ENCODE measurements around the gene KRT2.

KRT2 gene

GRCh38 chr12:52662918-52663229 lies 10.9 kb upstream of the KRT2 start:
- no peaks in the 10 kb centered on the region for H3K4me1 ChIP-seq (ENCODE audit: control insufficient read depth, insufficient read depth, low read length)
- no peaks in the 10 kb centered on the region for H3K9me3 ChIP-seq (ENCODE audit: control insufficient read depth, insufficient read depth, low read depth, low read length)
- H3K4me3 ChIP-seq (ENCODE audit: low read depth, low read length) = no peak overlapping the region
- ChIA-PET CTCF (interaction anchor here (0.7 to 1.5 kb wide), 2 partner anchors 83 to 217 kb away, joined by 7 read pairs; no protein-coding TSS in a partner anchor), POLR2A (no interaction called here)
- no peak overlapping the region for H3K27ac ChIP-seq (ENCODE audit: extremely low read depth, low read depth, low read length)
- H3K36me3 ChIP-seq (ENCODE audit: control insufficient read depth in 2 of 2, insufficient read depth in 1 of 2, low read length in 2 of 2) = no peaks in the 10 kb centered on the region
- TF ChIP-seq ZNF670 (tag by site-specific recombination; IDR thresholded peaks at IDR 0.05; ENCODE audit: low read depth) (no peak), ZNF654 (tag by site-specific recombination; IDR thresholded peaks at IDR 0.05; ENCODE audit: low read depth) (no peak), PRDM1 (tag by site-specific recombination; IDR thresholded peaks at IDR 0.05) (no peak), GLIS2 (tag by site-specific recombination; IDR thresholded peaks at IDR 0.05) (no peak), ZNF600 (tag by site-specific recombination; IDR thresholded peaks at IDR 0.05) (no peak), ZNF223 (tag by site-specific recombination; IDR thresholded peaks at IDR 0.05) (no peak), PRDM10 (tag by site-specific recombination; IDR thresholded peaks at IDR 0.05) (no peak)
- TF ChIP-seq, protein P1, sequence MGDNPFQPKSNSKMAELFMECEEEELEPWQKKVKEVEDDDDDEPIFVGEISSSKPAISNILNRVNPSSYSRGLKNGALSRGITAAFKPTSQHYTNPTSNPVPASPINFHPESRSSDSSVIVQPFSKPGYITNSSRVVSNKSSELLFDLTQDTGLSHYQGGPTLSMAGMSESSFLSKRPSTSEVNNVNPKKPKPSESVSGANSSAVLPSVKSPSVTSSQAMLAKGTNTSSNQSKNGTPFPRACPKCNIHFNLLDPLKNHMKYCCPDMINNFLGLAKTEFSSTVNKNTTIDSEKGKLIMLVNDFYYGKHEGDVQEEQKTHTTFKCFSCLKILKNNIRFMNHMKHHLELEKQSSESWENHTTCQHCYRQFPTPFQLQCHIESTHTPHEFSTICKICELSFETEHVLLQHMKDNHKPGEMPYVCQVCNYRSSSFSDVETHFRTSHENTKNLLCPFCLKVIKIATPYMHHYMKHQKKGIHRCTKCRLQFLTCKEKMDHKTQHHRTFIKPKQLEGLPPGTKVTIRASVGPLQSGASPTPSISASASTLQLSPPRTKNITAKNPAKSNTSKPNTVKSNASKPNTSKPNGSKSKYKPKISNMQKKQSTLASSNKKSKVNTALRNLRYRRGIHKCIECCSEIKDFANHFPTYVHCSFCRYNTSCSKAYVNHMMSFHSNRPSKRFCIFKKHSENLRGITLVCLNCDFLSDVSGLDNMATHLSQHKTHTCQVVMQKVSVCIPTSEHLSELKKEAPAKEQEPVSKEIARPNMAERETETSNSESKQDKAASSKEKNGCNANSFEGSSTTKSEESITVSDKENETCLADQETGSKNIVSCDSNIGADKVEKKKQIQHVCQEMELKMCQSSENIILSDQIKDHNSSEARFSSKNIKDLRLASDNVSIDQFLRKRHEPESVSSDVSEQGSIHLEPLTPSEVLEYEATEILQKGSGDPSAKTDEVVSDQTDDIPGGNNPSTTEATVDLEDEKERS (tag by site-specific recombination; IDR thresholded peaks at IDR 0.05) = no peak

GRCh38 chr12:52662093-52662917 lies 10.3 kb upstream of the KRT2 start:
- Histone ChIP-seq H3K4me1 (ENCODE audit: control insufficient read depth, insufficient read depth, low read length) (no peaks in the 10 kb centered on the region), H3K4me3 (ENCODE audit: low read depth, low read length) (no peak overlapping the region), H3K27ac (ENCODE audit: extremely low read depth, low read depth, low read length) (no peak overlapping the region), H3K9me3 (ENCODE audit: control insufficient read depth, insufficient read depth, low read depth, low read length) (no peaks in the 10 kb centered on the region), H3K36me3 (ENCODE audit: control insufficient read depth in 2 of 2, insufficient read depth in 1 of 2, low read length in 2 of 2) (no peaks in the 10 kb centered on the region)
- ChIA-PET POLR2A (no interaction called here), CTCF (interaction anchor here (0.7 to 1.5 kb wide), 2 partner anchors 82 to 217 kb away, joined by 7 read pairs; no protein-coding TSS in a partner anchor)
- no peak for TF ChIP-seq ZBTB7A (tag by site-specific recombination; IDR thresholded peaks at IDR 0.05; ENCODE audit: low read depth)
- no peak for TF ChIP-seq ZEB2 (tag by site-specific recombination; IDR thresholded peaks at IDR 0.05)
- no peak for TF ChIP-seq ZNF664 (tag by site-specific recombination; IDR thresholded peaks at IDR 0.05)
- no peak for TF ChIP-seq ZNF174 (tag by site-specific recombination; IDR thresholded peaks at IDR 0.05)
- TF ChIP-seq PRDM10 (tag by site-specific recombination; IDR thresholded peaks at IDR 0.05) = no peak
- TF ChIP-seq ZBTB17 (tag by site-specific recombination; IDR thresholded peaks at IDR 0.05) = no peak
- TF ChIP-seq ZBTB6 (tag by site-specific recombination; IDR thresholded peaks at IDR 0.05) = no peak
- TF ChIP-seq ZNF792 (tag by site-specific recombination; IDR thresholded peaks at IDR 0.05) = no peak
- TF ChIP-seq, protein P2, sequence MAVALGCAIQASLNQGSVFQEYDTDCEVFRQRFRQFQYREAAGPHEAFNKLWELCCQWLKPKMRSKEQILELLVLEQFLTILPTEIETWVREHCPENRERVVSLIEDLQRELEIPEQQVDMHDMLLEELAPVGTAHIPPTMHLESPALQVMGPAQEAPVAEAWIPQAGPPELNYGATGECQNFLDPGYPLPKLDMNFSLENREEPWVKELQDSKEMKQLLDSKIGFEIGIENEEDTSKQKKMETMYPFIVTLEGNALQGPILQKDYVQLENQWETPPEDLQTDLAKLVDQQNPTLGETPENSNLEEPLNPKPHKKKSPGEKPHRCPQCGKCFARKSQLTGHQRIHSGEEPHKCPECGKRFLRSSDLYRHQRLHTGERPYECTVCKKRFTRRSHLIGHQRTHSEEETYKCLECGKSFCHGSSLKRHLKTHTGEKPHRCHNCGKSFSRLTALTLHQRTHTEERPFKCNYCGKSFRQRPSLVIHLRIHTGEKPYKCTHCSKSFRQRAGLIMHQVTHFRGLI (tag by site-specific recombination; IDR thresholded peaks at IDR 0.05) = no peak
- no peak for TF ChIP-seq ZNF843 (tag by site-specific recombination; IDR thresholded peaks at IDR 0.05)
- TF ChIP-seq BCL11A (tag by site-specific recombination; IDR thresholded peaks at IDR 0.05; ENCODE audit: low read depth) = no peak
- TF ChIP-seq ZNF670 (tag by site-specific recombination; IDR thresholded peaks at IDR 0.05; ENCODE audit: low read depth) = no peak
- no peak for TF ChIP-seq ZNF416 (tag by site-specific recombination; IDR thresholded peaks at IDR 0.05)
- TF ChIP-seq ZNF521 (tag by site-specific recombination; IDR thresholded peaks at IDR 0.05) = no peak
